Measurements from ENCODE around the gene JAG2.

Gene JAG2

GRCh38 chr14:105120056-105120455 lies 48.5 kb downstream of the JAG2 start:
- no peak overlapping the region for H2AFZ ChIP-seq (ENCODE audit: insufficient read depth, low read length, poor library complexity)

GRCh38 chr14:105119408-105120025 lies 49.1 kb downstream of the JAG2 start:
- Histone ChIP-seq H3K4ac (ENCODE audit: low read depth, low read length) (no peak overlapping the region), H4K12ac (ENCODE audit: low read depth, low read length) (no peak overlapping the region), H3K36me3 (ENCODE audit: control insufficient read depth in 1 of 2, insufficient read depth in 2 of 2, low read length in 2 of 2) (no peaks in the 10 kb centered on the region), H2BK12ac (ENCODE audit: low read length) (no peak overlapping the region), H3K9me3 (ENCODE audit: insufficient read depth, low read depth, low read length) (peaks cover 34% of the 10 kb centered on the region), H3K27ac (ENCODE audit: low read depth, low read length) (no peak overlapping the region), H3K4me3 (ENCODE audit: low read depth, low read length) (no peak overlapping the region), H3K14ac (ENCODE audit: low read length) (no peak overlapping the region), H3K23ac (ENCODE audit: low read length) (no peak overlapping the region), H2AK5ac (ENCODE audit: low read length) (no peak overlapping the region), H3K79me2 (ENCODE audit: control insufficient read depth, insufficient read depth, low read length, poor library complexity) (no peaks in the 10 kb centered on the region), H3K4me2 (ENCODE audit: low read length) (no peak overlapping the region), H3K79me1 (ENCODE audit: low read length) (no peaks in the 10 kb centered on the region), H2BK120ac (ENCODE audit: insufficient read depth, low read length, poor library complexity) (no peak overlapping the region), H3K18ac (ENCODE audit: low read length) (no peak overlapping the region), H3K9ac (ENCODE audit: low read length) (no peak overlapping the region), H4K91ac (ENCODE audit: low read depth, low read length) (no peak overlapping the region), H3K4me1 (ENCODE audit: control insufficient read depth in 1 of 2, insufficient read depth in 2 of 2, low read length in 2 of 2) (no peaks in the 10 kb centered on the region), H2AFZ (ENCODE audit: insufficient read depth, low read length, poor library complexity) (no peak overlapping the region), H2BK5ac (ENCODE audit: low read depth, low read length, poor library complexity) (no peak overlapping the region), H4K8ac (ENCODE audit: low read depth, low read length) (no peak overlapping the region), H3K27me3 (ENCODE audit: insufficient read depth, low read length) (no peaks in the 10 kb centered on the region)
- DNase-seq = no peak
- no CpG with 5 or more reads among the region's 12 CpGs for WGBS (ENCODE audit: extremely low coverage, insufficient coverage, insufficient read length)

More at GRCh38 chr14:105120056-105120455, 48.5 kb downstream of the JAG2 start:
- H2BK5ac ChIP-seq (ENCODE audit: low read depth, low read length, poor library complexity) = no peak overlapping the region
- no peak overlapping the region for H3K4ac ChIP-seq (ENCODE audit: low read depth, low read length)
- H3K36me3 ChIP-seq (ENCODE audit: control insufficient read depth in 1 of 2, insufficient read depth in 2 of 2, low read length in 2 of 2) = no peaks in the 10 kb centered on the region
- no peaks in the 10 kb centered on the region for H3K4me1 ChIP-seq (ENCODE audit: control insufficient read depth in 1 of 2, insufficient read depth in 2 of 2, low read length in 2 of 2)
- H2BK12ac ChIP-seq (ENCODE audit: low read length) = no peak overlapping the region
- no peak overlapping the region for H3K9ac ChIP-seq (ENCODE audit: low read length)
- H4K8ac ChIP-seq (ENCODE audit: low read depth, low read length) = no peak overlapping the region
- H3K27me3 ChIP-seq (ENCODE audit: insufficient read depth, low read length) = no peaks in the 10 kb centered on the region
- no peak overlapping the region for H2AK5ac ChIP-seq (ENCODE audit: low read length)
- no peak overlapping the region for H3K4me2 ChIP-seq (ENCODE audit: low read length)
- no peak overlapping the region for H4K91ac ChIP-seq (ENCODE audit: low read depth, low read length)
- H4K12ac ChIP-seq (ENCODE audit: low read depth, low read length) = no peak overlapping the region
- no peak overlapping the region for H2BK120ac ChIP-seq (ENCODE audit: insufficient read depth, low read length, poor library complexity)
- peaks cover 33% of the 10 kb centered on the region for H3K9me3 ChIP-seq (ENCODE audit: insufficient read depth, low read depth, low read length)
- DNase-seq = peak in 1 of 2 donors; percentile 53
- WGBS (ENCODE audit: extremely low coverage, insufficient coverage, insufficient read length) = no CpG with 5 or more reads among the region's 6 CpGs
- H3K18ac ChIP-seq (ENCODE audit: low read length) = no peak overlapping the region
- H3K23ac ChIP-seq (ENCODE audit: low read length) = no peak overlapping the region
- H3K14ac ChIP-seq (ENCODE audit: low read length) = no peak overlapping the region
- no peak overlapping the region for H3K27ac ChIP-seq (ENCODE audit: low read depth, low read length)
- H3K79me1 ChIP-seq (ENCODE audit: low read length) = no peaks in the 10 kb centered on the region
- H3K4me3 ChIP-seq (ENCODE audit: low read depth, low read length) = no peak overlapping the region
- no peaks in the 10 kb centered on the region for H3K79me2 ChIP-seq (ENCODE audit: control insufficient read depth, insufficient read depth, low read length, poor library complexity)

GRCh38 chr14:105118646-105119407 lies 49.7 kb downstream of the JAG2 start:
- H2BK120ac ChIP-seq (ENCODE audit: insufficient read depth, low read length, poor library complexity) = no peak overlapping the region
- no peak overlapping the region for H2AK5ac ChIP-seq (ENCODE audit: low read length)
- H3K27me3 ChIP-seq (ENCODE audit: insufficient read depth, low read length) = no peaks in the 10 kb centered on the region
- no CpG with 5 or more reads among the region's 11 CpGs for whole genome bisulfite sequencing (ENCODE audit: extremely low coverage, insufficient coverage, insufficient read length)
- H4K8ac ChIP-seq (ENCODE audit: low read depth, low read length) = no peak overlapping the region
- peaks cover 32% of the 10 kb centered on the region for H3K9me3 ChIP-seq (ENCODE audit: insufficient read depth, low read depth, low read length)
- no peak overlapping the region for H3K14ac ChIP-seq (ENCODE audit: low read length)
- H3K36me3 ChIP-seq (ENCODE audit: control insufficient read depth in 1 of 2, insufficient read depth in 2 of 2, low read length in 2 of 2) = no peaks in the 10 kb centered on the region
- H3K27ac ChIP-seq (ENCODE audit: low read depth, low read length) = no peak overlapping the region
- no peak overlapping the region for H2AFZ ChIP-seq (ENCODE audit: insufficient read depth, low read length, poor library complexity)
- H3K79me2 ChIP-seq (ENCODE audit: control insufficient read depth, insufficient read depth, low read length, poor library complexity) = no peaks in the 10 kb centered on the region
- no peak overlapping the region for H3K4me2 ChIP-seq (ENCODE audit: low read length)
- H4K12ac ChIP-seq (ENCODE audit: low read depth, low read length) = no peak overlapping the region
- H3K4me1 ChIP-seq (ENCODE audit: control insufficient read depth in 1 of 2, insufficient read depth in 2 of 2, low read length in 2 of 2) = no peaks in the 10 kb centered on the region
- no peak overlapping the region for H2BK12ac ChIP-seq (ENCODE audit: low read length)
- H3K9ac ChIP-seq (ENCODE audit: low read length) = no peak overlapping the region
- H3K18ac ChIP-seq (ENCODE audit: low read length) = no peak overlapping the region
- H2BK5ac ChIP-seq (ENCODE audit: low read depth, low read length, poor library complexity) = no peak overlapping the region
- no peaks in the 10 kb centered on the region for H3K79me1 ChIP-seq (ENCODE audit: low read length)
- no peak overlapping the region for H4K91ac ChIP-seq (ENCODE audit: low read depth, low read length)
- H3K4ac ChIP-seq (ENCODE audit: low read depth, low read length) = no peak overlapping the region
- no peak overlapping the region for H3K23ac ChIP-seq (ENCODE audit: low read length)
- no peak overlapping the region for H3K4me3 ChIP-seq (ENCODE audit: low read depth, low read length)
- DNase-seq = peak; percentile 10 to 58

GRCh38 chr14:105117710-105118385 lies 50.7 kb downstream of the JAG2 start:
- Histone ChIP-seq H3K79me2 (ENCODE audit: control insufficient read depth, insufficient read depth, low read length, poor library complexity) (no peaks in the 10 kb centered on the region), H2BK12ac (ENCODE audit: low read length) (no peak overlapping the region), H3K36me3 (ENCODE audit: control insufficient read depth in 1 of 2, insufficient read depth in 2 of 2, low read length in 2 of 2) (no peaks in the 10 kb centered on the region), H4K91ac (ENCODE audit: low read depth, low read length) (no peak overlapping the region), H2AFZ (ENCODE audit: insufficient read depth, low read length, poor library complexity) (no peak overlapping the region), H2AK5ac (ENCODE audit: low read length) (no peak overlapping the region), H3K79me1 (ENCODE audit: low read length) (no peaks in the 10 kb centered on the region), H3K4ac (ENCODE audit: low read depth, low read length) (no peak overlapping the region), H3K4me3 (ENCODE audit: low read depth, low read length) (no peak overlapping the region), H3K4me2 (ENCODE audit: low read length) (no peak overlapping the region), H4K8ac (ENCODE audit: low read depth, low read length) (no peak overlapping the region), H3K18ac (ENCODE audit: low read length) (no peak overlapping the region), H3K27me3 (ENCODE audit: insufficient read depth, low read length) (no peaks in the 10 kb centered on the region), H3K4me1 (ENCODE audit: control insufficient read depth in 1 of 2, insufficient read depth in 2 of 2, low read length in 2 of 2) (no peaks in the 10 kb centered on the region), H2BK120ac (ENCODE audit: insufficient read depth, low read length, poor library complexity) (no peak overlapping the region), H3K23ac (ENCODE audit: low read length) (no peak overlapping the region), H3K9me3 (ENCODE audit: insufficient read depth, low read depth, low read length) (peaks cover 26% of the 10 kb centered on the region), H3K27ac (ENCODE audit: low read depth, low read length) (no peak overlapping the region), H3K9ac (ENCODE audit: low read length) (no peak overlapping the region), H4K12ac (ENCODE audit: low read depth, low read length) (no peak overlapping the region), H2BK5ac (ENCODE audit: low read depth, low read length, poor library complexity) (no peak overlapping the region), H3K14ac (ENCODE audit: low read length) (no peak overlapping the region)
- DNase-seq = no peak
- WGBS (ENCODE audit: extremely low coverage, insufficient coverage, insufficient read length) = no CpG with 5 or more reads among the region's 7 CpGs

All from trophoblast cell (in vitro differentiated cells and primary cell).